Measurements from ENCODE around the gene NT5C2. TPM values are rescaled to one million over a fixed set of nuclear protein-coding genes. Genes with fewer than 3 reads are reported as not detected.

The NT5C2 gene
- polyA plus RNA-seq, 1 of the 3 experiments (the other 2 are of a cell fraction), result 29.6 TPM

GRCh38 chr10:103141950-103142349, 51.1 kb downstream of the NT5C2 start:
- Histone ChIP-seq H3K4me2 (no peak overlapping the region), H3K36me3 (replicated peaks in 1 of 2; ENCODE audit: control insufficient read depth in 1 of 2, insufficient read depth in 2 of 2, low read length in 1 of 2) (peaks cover 12 to 28% of the 10 kb centered on the region in 2 experiments), H3K27me3 (ENCODE audit: insufficient read depth) (no peaks in the 10 kb centered on the region), H3K27ac (ENCODE audit: low read depth in 2 of 2, low read length in 1 of 2) (no peak overlapping the region), H3K4me1 (ENCODE audit: control insufficient read depth in 1 of 2, insufficient read depth in 2 of 2, low read depth in 1 of 2, low read length in 1 of 2) (peaks cover 6 to 23% of the 10 kb centered on the region in 2 experiments; a peak in 2 of 4 replicates), H3K79me2 (ENCODE audit: insufficient read depth) (peaks cover 52% of the 10 kb centered on the region), H3K9me2 (no peaks in the 10 kb centered on the region), H3K9ac (no peak overlapping the region), H3F3A (replicated peaks; ENCODE audit: insufficient read depth) (peaks cover 10% of the 10 kb centered on the region), H3K9me3 (no peaks in the 10 kb centered on the region), H2AFZ (ENCODE audit: low read depth) (no peak overlapping the region), H3K4me3 (ENCODE audit: low read depth in 2 of 2, low read length in 1 of 2) (no peak overlapping the region), H4K20me1 (ENCODE audit: insufficient read depth) (no peaks in the 10 kb centered on the region; the same call in 1 of the 2 replicates)
- no peak for TF ChIP-seq FOSL2 (IDR thresholded peaks at IDR 0.05; ENCODE audit: borderline replicate concordance, low read depth)
- TF ChIP-seq RXRA (IDR thresholded peaks at IDR 0.05; ENCODE audit: borderline replicate concordance, low read depth), result no peak
- no peak for TF ChIP-seq GATA2 (CRISPR knock-in tag; IDR thresholded peaks at IDR 0.05)
- no peak for TF ChIP-seq RAD21 (IDR thresholded peaks at IDR 0.05; ENCODE audit: low read length)
- TF ChIP-seq, protein P1, sequence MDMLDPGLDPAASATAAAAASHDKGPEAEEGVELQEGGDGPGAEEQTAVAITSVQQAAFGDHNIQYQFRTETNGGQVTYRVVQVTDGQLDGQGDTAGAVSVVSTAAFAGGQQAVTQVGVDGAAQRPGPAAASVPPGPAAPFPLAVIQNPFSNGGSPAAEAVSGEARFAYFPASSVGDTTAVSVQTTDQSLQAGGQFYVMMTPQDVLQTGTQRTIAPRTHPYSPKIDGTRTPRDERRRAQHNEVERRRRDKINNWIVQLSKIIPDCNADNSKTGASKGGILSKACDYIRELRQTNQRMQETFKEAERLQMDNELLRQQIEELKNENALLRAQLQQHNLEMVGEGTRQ (IDR thresholded peaks at IDR 0.05; ENCODE audit: borderline replicate concordance, low read depth, low read length), result no peak
- TF ChIP-seq SIN3A (IDR thresholded peaks at IDR 0.05; ENCODE audit: borderline replicate concordance, low read depth, low read length), result no peak
- ChIA-PET CTCF (no interaction called here), POLR2A (no interaction called here)
- 88% methylated on average over 2 of the region's 2 CpGs for WGBS (ENCODE audit: low lambda C conversion rate)
- DNase-seq, result no peak

GRCh38 chr10:103140469-103140868, 52.6 kb downstream of the NT5C2 start:
- Histone ChIP-seq H3K9me3 (no peaks in the 10 kb centered on the region), H2AFZ (ENCODE audit: low read depth) (no peak overlapping the region), H3K27ac (ENCODE audit: low read depth in 2 of 2, low read length in 1 of 2) (no peak overlapping the region), H3K36me3 (replicated peaks in 1 of 2; ENCODE audit: control insufficient read depth in 1 of 2, insufficient read depth in 2 of 2, low read length in 1 of 2) (peaks cover 15 to 40% of the 10 kb centered on the region in 2 experiments), H3K27me3 (ENCODE audit: insufficient read depth) (no peaks in the 10 kb centered on the region), H3F3A (replicated peaks; ENCODE audit: insufficient read depth) (peaks cover 4% of the 10 kb centered on the region), H3K4me2 (no peak overlapping the region), H3K4me1 (ENCODE audit: control insufficient read depth in 1 of 2, insufficient read depth in 2 of 2, low read depth in 1 of 2, low read length in 1 of 2) (peaks cover 2 to 10% of the 10 kb centered on the region in 2 experiments; a peak in 2 of 4 replicates), H3K9me2 (no peaks in the 10 kb centered on the region), H4K20me1 (ENCODE audit: insufficient read depth) (no peaks in the 10 kb centered on the region; the same call in 1 of the 2 replicates), H3K9ac (no peak overlapping the region), H3K79me2 (ENCODE audit: insufficient read depth) (peaks cover 46% of the 10 kb centered on the region), H3K4me3 (ENCODE audit: low read depth in 2 of 2, low read length in 1 of 2) (no peak overlapping the region)
- POLR2A ChIA-PET, result no interaction called here
- no peak for DNase-seq
- 72% methylated on average over 1 of the region's 1 CpG for WGBS (ENCODE audit: low lambda C conversion rate)
- CTCF ChIA-PET, result interaction anchor here (0.9 to 1.1 kb wide), 2 partner anchors 50 to 104 kb away, joined by 3 to 4 read pairs; no protein-coding TSS in a partner anchor
- TF ChIP-seq NFIC (IDR thresholded peaks at IDR 0.05; ENCODE audit: borderline replicate concordance) (no peak), RAD21 (IDR thresholded peaks at IDR 0.05; ENCODE audit: low read length) (no peak), RXRA (IDR thresholded peaks at IDR 0.05; ENCODE audit: borderline replicate concordance, low read depth) (no peak), TEAD4 (IDR thresholded peaks at IDR 0.05; ENCODE audit: borderline replicate concordance, insufficient read depth) (no peak), SMC3 (IDR thresholded peaks at IDR 0.05; ENCODE audit: low read depth, low read length) (no peak), POLR2AphosphoS5 (IDR thresholded peaks at IDR 0.05; ENCODE audit: low read depth, low read length) (no peak), RFX5 (IDR thresholded peaks at IDR 0.05; ENCODE audit: low read length) (no peak), GABPA (IDR thresholded peaks at IDR 0.05; ENCODE audit: low read depth) (no peak), FOSL2 (IDR thresholded peaks at IDR 0.05; ENCODE audit: borderline replicate concordance, low read depth) (no peak), JUND (IDR thresholded peaks at IDR 0.05) (no peak), MEF2A (IDR thresholded peaks at IDR 0.05; ENCODE audit: borderline replicate concordance, low read depth) (no peak)
- TF ChIP-seq, protein P2, sequence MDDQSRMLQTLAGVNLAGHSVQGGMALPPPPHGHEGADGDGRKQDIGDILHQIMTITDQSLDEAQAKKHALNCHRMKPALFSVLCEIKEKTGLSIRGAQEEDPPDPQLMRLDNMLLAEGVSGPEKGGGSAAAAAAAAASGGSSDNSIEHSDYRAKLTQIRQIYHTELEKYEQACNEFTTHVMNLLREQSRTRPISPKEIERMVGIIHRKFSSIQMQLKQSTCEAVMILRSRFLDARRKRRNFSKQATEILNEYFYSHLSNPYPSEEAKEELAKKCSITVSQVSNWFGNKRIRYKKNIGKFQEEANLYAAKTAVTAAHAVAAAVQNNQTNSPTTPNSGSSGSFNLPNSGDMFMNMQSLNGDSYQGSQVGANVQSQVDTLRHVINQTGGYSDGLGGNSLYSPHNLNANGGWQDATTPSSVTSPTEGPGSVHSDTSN (IDR thresholded peaks at IDR 0.05), result no peak
- TF ChIP-seq, protein P3, sequence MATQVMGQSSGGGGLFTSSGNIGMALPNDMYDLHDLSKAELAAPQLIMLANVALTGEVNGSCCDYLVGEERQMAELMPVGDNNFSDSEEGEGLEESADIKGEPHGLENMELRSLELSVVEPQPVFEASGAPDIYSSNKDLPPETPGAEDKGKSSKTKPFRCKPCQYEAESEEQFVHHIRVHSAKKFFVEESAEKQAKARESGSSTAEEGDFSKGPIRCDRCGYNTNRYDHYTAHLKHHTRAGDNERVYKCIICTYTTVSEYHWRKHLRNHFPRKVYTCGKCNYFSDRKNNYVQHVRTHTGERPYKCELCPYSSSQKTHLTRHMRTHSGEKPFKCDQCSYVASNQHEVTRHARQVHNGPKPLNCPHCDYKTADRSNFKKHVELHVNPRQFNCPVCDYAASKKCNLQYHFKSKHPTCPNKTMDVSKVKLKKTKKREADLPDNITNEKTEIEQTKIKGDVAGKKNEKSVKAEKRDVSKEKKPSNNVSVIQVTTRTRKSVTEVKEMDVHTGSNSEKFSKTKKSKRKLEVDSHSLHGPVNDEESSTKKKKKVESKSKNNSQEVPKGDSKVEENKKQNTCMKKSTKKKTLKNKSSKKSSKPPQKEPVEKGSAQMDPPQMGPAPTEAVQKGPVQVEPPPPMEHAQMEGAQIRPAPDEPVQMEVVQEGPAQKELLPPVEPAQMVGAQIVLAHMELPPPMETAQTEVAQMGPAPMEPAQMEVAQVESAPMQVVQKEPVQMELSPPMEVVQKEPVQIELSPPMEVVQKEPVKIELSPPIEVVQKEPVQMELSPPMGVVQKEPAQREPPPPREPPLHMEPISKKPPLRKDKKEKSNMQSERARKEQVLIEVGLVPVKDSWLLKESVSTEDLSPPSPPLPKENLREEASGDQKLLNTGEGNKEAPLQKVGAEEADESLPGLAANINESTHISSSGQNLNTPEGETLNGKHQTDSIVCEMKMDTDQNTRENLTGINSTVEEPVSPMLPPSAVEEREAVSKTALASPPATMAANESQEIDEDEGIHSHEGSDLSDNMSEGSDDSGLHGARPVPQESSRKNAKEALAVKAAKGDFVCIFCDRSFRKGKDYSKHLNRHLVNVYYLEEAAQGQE (IDR thresholded peaks at IDR 0.05; ENCODE audit: low read depth, low read length), result no peak
- TF ChIP-seq, protein P1 (IDR thresholded peaks at IDR 0.05; ENCODE audit: borderline replicate concordance, low read depth, low read length), result no peak

All from SK-N-SH (cell line).